Esophagus squamous epithelium (tissue), 5 donors: ENCODE measurements around the gene MYO19. TPM values are rescaled to one million over a fixed set of nuclear protein-coding genes. Genes with fewer than 3 reads are reported as not detected.

Experiments used
- DNase-seq: peaks from one replicate; lab custom pipeline; 2025; lab: John Stamatoyannopoulos, UW
- H3K27ac ChIP-seq, 4 donors: fragments of 200-600 bp; sonication (generic); one replicate each; pipeline ENCODE4 v1.5.1; 2016 to 2019; ENCODE audit warnings: mild to moderate bottlenecking in 1 of 4
- H3K27me3 ChIP-seq, 4 donors: fragments of 200-600 bp; sonication (generic); 1 replicate in 3 of 4; 2 replicates in 1 of 4; pipeline versions ENCODE4 v1.5.1 to v1.6.0; 2017 to 2021; ENCODE audit warnings: antibody characterized with exemption in 1 of 4
- H3K36me3 ChIP-seq, 3 donors: fragments of 200-600 bp; sonication (generic); one replicate each; pipeline ENCODE4 v1.5.1; 2016 to 2019
- H3K4me1 ChIP-seq, 3 donors: fragments of 200-600 bp; sonication (generic); one replicate each; pipeline ENCODE4 v1.5.1; 2017 to 2019
- H3K4me3 ChIP-seq, 4 donors: fragments of 200-600 bp; sonication (generic); 1 replicate in 3 of 4; 2 replicates in 1 of 4; pipeline ENCODE4 v1.5.1; 2016 to 2019; ENCODE audit warnings: mild to moderate bottlenecking in 2 of 4, moderate library complexity in 1 of 4
- H3K9me3 ChIP-seq, 3 donors: fragments of 200-600 bp; sonication (generic); one replicate each; pipeline ENCODE4 v1.5.1; 2016 to 2019
- POLR2A ChIP-seq, 4 donors: fragments of 450-650 bp; IDR thresholded peaks; one replicate each; pipeline ENCODE4 v1.6.1; 2017; ENCODE audit warnings: antibody characterized with exemption in 4 of 4, mild to moderate bottlenecking in 4 of 4, moderate library complexity in 3 of 4
- WGBS, 2 donors: methylation state at CpG; one replicate each; pipeline ENCODE4 v1.1.5; 2018; 5-methylcytosine and 5-hydroxymethylcytosine counted together
- intact Hi-C: fragments of 100-400 bp; cut with DNase I; formaldehyde crosslinking; loops from one replicate; pipeline ENCODE4 v1.15.0; 2022
- total RNA-seq, 4 donors: library from RNA; depleted of rRNA; stranded (reverse); fragments of >200 nt; gene quantifications; one replicate each; pipeline ENCODE4 v1.1.0, GENCODE V29; 2016
- TF ChIP-seq, protein P1 (sequence below), 6 experiments: fragments of 450-650 bp in 4 of 6; fragments of 200-600 bp in 2 of 6; sonication (generic) in 2 of 6; IDR thresholded peaks; one replicate each; pipeline ENCODE4 v1.5.1; 2016 to 2019; ENCODE audit warnings: antibody characterized with exemption in 6 of 6, mild to moderate bottlenecking in 4 of 6, moderate library complexity in 4 of 6
- donor health status: DM: yes; HTN: yes; CAD: no.

The MYO19 gene
- total RNA-seq, 4 donors from 2014 or later, result 46.4 to 124 (median 88.5) TPM

DNA sequence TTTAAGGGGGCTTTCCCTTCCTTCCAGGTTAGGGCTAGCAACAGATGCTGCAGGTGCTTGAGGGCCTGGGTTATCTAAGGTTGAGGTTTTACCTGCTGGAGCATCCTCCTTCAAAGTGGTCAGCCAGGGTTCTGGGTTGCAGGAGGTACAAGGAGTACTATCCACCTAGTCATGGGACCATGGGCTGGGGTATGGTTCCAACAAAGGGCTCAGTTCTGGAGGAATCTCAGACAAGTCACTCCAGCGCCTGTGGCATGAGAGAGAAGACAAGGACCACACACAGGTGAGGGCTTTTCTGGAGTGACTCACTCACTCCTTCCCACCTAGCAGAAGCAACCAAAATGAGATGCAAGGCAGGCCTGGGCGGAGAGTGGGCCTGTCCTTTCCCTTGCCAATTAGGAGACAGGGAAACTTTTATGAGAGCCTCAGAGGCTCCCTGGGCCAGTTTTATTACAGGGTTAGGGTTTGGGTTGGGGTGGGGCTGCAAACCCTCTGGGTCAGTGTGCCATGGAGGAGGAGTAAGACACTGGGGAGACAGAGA is 2.2 kb downstream of the MYO19 start:
- no peaks in the 10 kb centered on the region for H3K27me3 ChIP-seq
- intact Hi-C loops, result loop anchor here (5.0 kb wide), 1 partner anchor 45 kb away; the partner anchor contains the start of gene ZNHIT3
- DNase-seq, result no peak
- H3K36me3 ChIP-seq, result peaks cover 0 to 68% (median 6%) of the 10 kb centered on the region in 3 donors
- peak overlapping the region; percentile 97 to 100 (median 98) for H3K27ac ChIP-seq
- no peaks in the 10 kb centered on the region for H3K9me3 ChIP-seq
- H3K4me3 ChIP-seq, result no peak overlapping the region
- 14 to 80% methylated on average over 1 of the region's 2 CpGs for WGBS, 2 donors
- no peak for TF ChIP-seq POLR2A (IDR thresholded peaks at IDR 0.05)
- TF ChIP-seq, protein P1, sequence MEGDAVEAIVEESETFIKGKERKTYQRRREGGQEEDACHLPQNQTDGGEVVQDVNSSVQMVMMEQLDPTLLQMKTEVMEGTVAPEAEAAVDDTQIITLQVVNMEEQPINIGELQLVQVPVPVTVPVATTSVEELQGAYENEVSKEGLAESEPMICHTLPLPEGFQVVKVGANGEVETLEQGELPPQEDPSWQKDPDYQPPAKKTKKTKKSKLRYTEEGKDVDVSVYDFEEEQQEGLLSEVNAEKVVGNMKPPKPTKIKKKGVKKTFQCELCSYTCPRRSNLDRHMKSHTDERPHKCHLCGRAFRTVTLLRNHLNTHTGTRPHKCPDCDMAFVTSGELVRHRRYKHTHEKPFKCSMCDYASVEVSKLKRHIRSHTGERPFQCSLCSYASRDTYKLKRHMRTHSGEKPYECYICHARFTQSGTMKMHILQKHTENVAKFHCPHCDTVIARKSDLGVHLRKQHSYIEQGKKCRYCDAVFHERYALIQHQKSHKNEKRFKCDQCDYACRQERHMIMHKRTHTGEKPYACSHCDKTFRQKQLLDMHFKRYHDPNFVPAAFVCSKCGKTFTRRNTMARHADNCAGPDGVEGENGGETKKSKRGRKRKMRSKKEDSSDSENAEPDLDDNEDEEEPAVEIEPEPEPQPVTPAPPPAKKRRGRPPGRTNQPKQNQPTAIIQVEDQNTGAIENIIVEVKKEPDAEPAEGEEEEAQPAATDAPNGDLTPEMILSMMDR (IDR thresholded peaks at IDR 0.05), result no peak
- peaks cover 12 to 36% (median 12%) of the 10 kb centered on the region in 3 donors for H3K4me1 ChIP-seq

- H3K4me1 ChIP-seq, result peaks cover 12 to 26% (median 12%) of the 10 kb centered on the region in 3 donors
- TF ChIP-seq POLR2A (IDR thresholded peaks at IDR 0.05), result no peak
- TF ChIP-seq, protein P1 (IDR thresholded peaks at IDR 0.05), result no peak
- peaks cover 11 to 95% (median 18%) of the 10 kb centered on the region in 3 donors for H3K36me3 ChIP-seq
- H3K27me3 ChIP-seq, result no peaks in the 10 kb centered on the region
- H3K9me3 ChIP-seq, result no peaks in the 10 kb centered on the region
- no peak overlapping the region for H3K4me3 ChIP-seq
- no peak overlapping the region for H3K27ac ChIP-seq
- intact Hi-C loops, result no loop called here
- no peak for DNase-seq
Measured at GRCh38 chr17:36529121-36529520, 5.5 kb downstream of the MYO19 start.

- no peak for DNase-seq
- WGBS, 2 donors, result 80 to 96% methylated on average over 1 to 6 of the region's 7 CpGs
- peaks cover 11 to 100% (median 18%) of the 10 kb centered on the region in 3 donors for H3K36me3 ChIP-seq
Measured at GRCh38 chr17:36527621-36528250, 6.9 kb downstream of the MYO19 start.

DNA sequence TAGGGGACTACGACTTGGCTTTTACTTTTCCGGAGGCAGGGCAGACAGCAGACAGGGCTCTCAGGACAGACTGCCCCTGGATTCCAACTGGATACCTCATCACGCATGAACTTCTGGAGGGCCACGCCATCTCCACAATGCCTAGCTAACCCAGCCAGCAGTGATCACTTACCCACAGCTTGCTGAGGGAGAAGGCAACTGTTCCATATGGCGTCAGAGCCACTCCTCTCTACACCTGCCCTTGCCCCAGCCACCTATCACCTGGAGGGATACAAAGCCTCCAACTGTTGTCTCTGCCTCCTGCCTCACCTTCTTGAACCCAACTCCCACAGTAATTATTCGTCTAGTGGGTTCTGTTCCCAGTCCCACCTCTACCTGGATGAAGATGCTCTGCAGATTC is 8.8 kb downstream of the MYO19 start:
- Histone ChIP-seq H3K9me3 (no peaks in the 10 kb centered on the region), H3K4me3 (no peak overlapping the region), H3K36me3 (peaks cover 11 to 100% (median 15%) of the 10 kb centered on the region in 3 donors), H3K27ac (no peak overlapping the region), H3K4me1 (no peaks in the 10 kb centered on the region), H3K27me3 (no peaks in the 10 kb centered on the region)
- WGBS, 2 donors, result 87 to 92% methylated on average over 6 of the region's 6 CpGs
- no peak for DNase-seq
- TF ChIP-seq, protein P1 (IDR thresholded peaks at IDR 0.05), result no peak
- no peak for TF ChIP-seq POLR2A (IDR thresholded peaks at IDR 0.05)
- intact Hi-C loops, result no loop called here

More at GRCh38 chr17:36527621-36528250, 6.9 kb downstream of the MYO19 start:
- Histone ChIP-seq H3K27ac (no peak overlapping the region), H3K4me3 (no peak overlapping the region), H3K27me3 (no peaks in the 10 kb centered on the region), H3K4me1 (peaks cover 2 to 12% (median 5%) of the 10 kb centered on the region in 3 donors), H3K9me3 (no peaks in the 10 kb centered on the region)
- TF ChIP-seq, protein P1 (IDR thresholded peaks at IDR 0.05), result no peak
- no peak for TF ChIP-seq POLR2A (IDR thresholded peaks at IDR 0.05)
- intact Hi-C loops, result no loop called here

DNA sequence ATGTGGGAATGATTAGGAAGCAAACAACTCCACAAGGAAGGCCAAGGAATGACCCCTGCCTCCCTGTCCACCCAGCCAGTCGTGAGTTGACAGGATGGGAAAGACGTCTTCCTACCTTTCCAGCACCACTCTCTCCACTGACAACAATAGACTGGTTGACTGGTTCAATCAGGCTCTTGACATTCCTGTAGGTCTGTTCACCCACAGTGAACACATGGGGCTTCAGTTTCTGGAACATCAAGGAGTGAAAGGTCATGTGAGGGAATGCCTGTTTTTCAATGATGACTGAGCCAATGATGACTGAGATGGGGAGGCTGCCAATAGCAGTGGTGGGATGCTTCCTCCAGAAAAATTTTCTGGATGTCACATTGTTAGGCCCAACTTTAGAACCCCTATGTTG is 9.6 kb downstream of the MYO19 start:
- H3K36me3 ChIP-seq, result peaks cover 11 to 100% (median 15%) of the 10 kb centered on the region in 3 donors
- intact Hi-C loops, result no loop called here
- DNase-seq, result no peak
- no peaks in the 10 kb centered on the region for H3K9me3 ChIP-seq
- WGBS, 2 donors, result 88% methylated on average over 2 of the region's 2 CpGs; no CpG with 5 or more reads in 1 of the 2 donors
- H3K4me1 ChIP-seq, result no peaks in the 10 kb centered on the region
- H3K4me3 ChIP-seq, result no peak overlapping the region
- no peak overlapping the region for H3K27ac ChIP-seq
- TF ChIP-seq POLR2A (IDR thresholded peaks at IDR 0.05), result no peak
- TF ChIP-seq, protein P1 (IDR thresholded peaks at IDR 0.05), result no peak
- H3K27me3 ChIP-seq, result no peaks in the 10 kb centered on the region
